Glomerular endothelial cell (primary cell): ENCODE data around the gene COQ8B. TPM values are rescaled to one million over a fixed set of nuclear protein-coding genes. Genes with fewer than 3 reads are reported as not detected.
A peak's percentile ranks its signal among the peaks of the same experiment; 100 is the strongest.
"Not testable (repeated sequence)": the region's sequence is repeated elsewhere in the genome, so short reads cannot be mapped to it uniquely, and the experiment has no call there.

ENCODE experiments used
- DNase-seq: peaks from one replicate; pipeline ENCODE4 v3.0.0-alpha.2; 2011; ENCODE audit warnings: low read depth, low spot score; ENCODE audit errors: extremely low read depth
- total RNA-seq: library from RNA; depleted of rRNA; stranded (reverse); fragments of >200 nt; gene quantifications from 2 replicates; pipeline ENCODE4 v1.2.3, GENCODE V29; 2015

COQ8B gene
- 10.2 and 16.1 TPM in 2 replicates for total RNA-seq

DNA sequence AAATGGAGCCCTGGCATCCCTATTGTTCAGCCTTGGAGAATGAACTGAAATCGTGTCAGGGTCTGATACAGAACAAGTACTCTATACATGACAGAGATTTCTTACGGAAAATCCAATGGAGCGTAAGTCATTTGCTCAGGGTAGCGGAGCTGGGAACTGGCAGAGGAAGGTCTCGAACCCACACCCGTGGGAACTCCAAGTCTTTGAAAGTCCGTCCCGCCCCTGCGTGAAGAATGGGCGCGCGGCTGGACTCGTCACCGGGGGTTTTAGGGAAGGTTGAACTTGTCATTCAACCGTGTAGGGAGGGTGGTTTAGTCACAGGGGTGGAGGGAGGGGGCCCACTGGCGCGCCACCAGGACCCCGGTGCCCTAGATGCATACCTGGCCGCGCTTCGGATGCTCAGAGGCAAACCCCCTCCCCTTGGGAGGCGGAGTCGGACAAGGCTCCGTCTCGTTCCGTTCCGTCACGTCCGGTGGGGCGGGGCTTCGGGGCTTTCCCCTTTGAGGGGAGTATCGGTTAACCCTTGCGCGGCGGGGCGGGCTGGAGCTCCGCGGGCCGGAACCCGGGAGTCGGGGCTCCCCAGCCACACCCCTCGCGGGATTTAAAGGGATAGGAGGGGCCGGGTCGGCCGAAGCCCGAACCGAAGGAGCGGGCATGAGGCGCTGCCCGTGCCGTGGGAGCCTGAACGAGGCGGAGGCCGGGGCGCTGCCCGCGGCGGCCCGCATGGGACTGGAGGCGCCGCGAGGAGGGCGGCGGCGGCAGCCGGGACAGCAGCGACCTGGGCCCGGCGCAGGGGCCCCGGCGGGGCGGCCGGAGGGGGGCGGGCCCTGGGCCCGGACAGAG, at the start of gene COQ8B, which contains the start of gene ITPKC:
TSS of gene COQ8B (minus strand) at position 405 of the 843 bp plus-strand sequence. CDS start 2,254 bp downstream, outside the sequence.
TSS of gene ITPKC (plus strand) at position 631 of the 843 bp plus-strand sequence. CDS start at position 655, 24 bp downstream.
- DNase-seq, result peak; percentile 52

DNA sequence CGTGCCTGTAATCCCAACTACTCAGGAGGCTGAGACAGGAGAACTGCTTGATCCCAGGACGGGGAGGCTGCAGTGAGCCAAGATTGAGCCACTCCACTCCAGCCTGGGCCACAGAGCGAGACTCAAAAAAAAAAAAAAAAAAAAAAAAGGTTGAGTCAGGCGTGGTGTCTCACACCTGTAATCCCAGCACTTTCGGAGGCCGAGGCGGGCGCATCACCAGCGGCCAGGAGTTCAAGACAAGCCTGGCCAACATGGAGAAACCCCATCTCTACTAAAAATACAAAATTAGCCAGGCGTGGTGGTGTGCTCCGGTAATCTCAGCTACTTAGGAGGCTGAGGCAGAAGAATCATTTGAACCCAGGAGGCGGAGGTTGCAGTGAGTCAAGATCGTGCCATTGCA, 49.7 kb upstream of the COQ8B start:
- DNase-seq, result not testable (repeated sequence)

GRCh38 chr19:40763963-40764362, 47.3 kb upstream of the COQ8B start:
- no peak for DNase-seq

- no peak for DNase-seq
Measured at GRCh38 chr19:40763526-40763925, 46.8 kb upstream of the COQ8B start.

GRCh38 chr19:40762754-40763470, 46.2 kb upstream of the COQ8B start:
- no peak for DNase-seq

DNA sequence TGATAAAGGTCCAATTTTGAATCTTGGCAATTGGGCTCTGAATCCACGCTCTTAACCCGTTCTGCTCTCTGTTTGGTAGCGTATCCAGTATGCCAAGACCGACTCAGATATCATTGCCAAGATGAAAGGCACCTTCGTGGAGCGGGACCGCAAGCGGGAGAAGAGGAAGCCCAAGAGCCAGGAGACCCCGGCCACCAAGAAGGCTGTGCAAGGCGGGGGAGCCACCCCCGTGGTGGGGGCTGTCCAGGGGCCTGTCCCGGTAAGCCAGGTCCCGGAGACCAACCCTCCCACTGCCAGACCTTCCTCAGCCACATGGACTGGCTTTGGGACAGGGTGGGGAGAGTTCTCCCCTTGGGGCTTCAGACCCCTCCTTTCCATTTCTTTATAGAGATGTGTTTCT, 42.7 kb upstream of the COQ8B start:
- DNase-seq, result no peak

GRCh38 chr19:40758491-40758890, 41.8 kb upstream of the COQ8B start:
- DNase-seq, result no peak

DNA sequence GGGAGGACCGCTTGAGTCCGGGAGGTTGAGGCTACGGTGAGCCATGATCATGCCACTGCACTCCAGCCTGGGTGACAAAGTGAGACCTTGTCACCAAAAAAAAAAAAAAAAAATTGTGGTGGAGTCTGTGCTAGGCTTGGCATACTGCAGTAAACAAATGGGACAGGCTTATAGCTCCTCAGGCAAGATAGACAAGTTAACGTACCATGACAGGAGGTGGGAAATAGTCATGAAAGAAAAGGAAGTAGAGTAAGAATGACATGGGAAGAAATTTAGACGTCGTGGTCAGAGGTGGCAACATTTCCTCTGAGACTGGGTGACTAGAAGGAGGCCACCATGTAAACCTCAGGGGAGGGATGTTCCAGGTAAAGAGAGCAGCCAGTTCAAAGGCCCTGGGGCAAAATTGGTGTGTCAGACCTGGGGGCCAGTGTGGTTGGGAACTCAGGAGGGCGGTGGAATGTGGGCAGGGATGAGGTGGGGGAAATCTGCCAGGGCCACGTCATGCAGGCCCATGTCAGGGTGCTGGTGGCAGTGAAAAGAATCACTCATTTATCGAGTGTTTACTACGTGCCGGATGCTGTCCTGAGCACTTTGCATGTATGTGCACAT, 39.9 kb upstream of the COQ8B start:
- DNase-seq, result no peak

DNA sequence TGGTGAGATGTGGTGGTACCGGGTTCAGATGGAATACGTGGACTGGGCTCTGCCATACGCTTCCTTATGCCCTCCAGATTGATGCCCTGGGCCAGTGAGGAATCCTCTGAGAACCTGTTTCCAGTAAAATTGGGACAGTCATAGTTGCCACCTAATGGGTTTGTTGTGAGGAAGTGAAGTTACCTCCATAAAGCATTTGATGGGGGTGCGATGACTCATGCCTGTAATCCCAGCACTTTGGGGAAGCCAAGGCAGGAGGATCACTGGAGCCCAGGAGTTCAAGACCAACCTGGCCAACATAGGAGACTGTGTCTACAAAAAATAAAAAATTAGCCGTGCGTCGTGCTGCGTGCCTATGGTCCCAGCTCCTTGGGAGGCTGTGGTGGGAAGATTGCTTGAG, 39.1 kb upstream of the COQ8B start:
- no peak for DNase-seq

DNA sequence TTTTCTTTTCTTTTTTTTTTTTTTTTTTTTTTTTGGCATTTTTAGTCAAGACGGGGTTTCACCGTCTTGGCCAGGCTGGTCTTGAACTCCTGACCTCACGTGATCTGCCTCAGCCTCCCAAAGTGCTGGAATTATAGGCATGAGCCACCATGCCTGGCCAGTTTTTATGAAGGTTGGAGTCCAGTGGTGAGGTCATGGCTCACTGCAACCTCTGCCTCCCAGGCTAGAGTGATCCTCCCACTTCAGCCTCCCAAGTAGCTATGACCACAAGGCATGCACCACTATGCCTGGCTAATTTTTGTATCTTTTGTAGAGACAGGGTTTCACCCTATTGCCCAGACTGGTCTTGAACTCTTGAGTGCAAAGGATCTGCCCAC, 38.5 kb upstream of the COQ8B start:
- no peak for DNase-seq

- no peak for DNase-seq
Measured at GRCh38 chr19:40754611-40755247, 38.0 kb upstream of the COQ8B start.

GRCh38 chr19:40752257-40752781, 35.6 kb upstream of the COQ8B start:
- no peak for DNase-seq

DNA sequence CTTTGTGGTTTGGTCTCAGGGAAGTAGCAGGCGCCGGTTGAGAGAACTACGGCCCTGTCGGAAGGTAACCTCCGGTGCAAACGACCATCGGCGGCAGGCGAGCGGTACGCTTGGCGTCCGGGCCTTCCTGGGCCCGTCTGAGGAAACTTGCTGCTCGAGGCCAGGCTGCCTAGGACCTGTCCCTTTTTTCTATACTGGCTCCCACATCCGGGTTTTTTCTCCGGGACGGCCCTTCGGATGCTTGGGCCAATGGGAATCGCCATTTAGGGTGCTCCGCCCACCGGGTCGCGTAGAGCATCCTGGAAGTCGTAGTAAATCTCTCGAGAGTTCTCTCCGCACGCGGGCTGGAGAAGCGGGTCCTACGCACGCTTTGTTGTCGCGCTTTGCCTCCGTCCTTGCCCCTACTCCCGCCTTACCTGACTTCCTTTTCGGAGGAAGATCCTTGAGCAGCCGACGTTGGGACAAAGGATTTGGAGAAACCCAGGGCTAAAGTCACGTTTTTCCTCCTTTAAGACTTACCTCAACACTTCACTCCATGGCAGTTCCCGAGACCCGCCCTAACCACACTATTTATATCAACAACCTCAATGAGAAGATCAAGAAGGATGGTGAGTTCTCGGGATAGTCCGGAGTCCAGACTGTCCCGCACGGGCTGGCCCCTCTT, 34.3 kb upstream of the COQ8B start, which contains the start of gene SNRPA:
TSS of gene SNRPA (plus strand) at position 330 of the 664 bp plus-strand sequence. CDS start at position 536, 206 bp downstream.
- peak; percentile 91 for DNase-seq

- DNase-seq, result peak; percentile 98
Measured at GRCh38 chr19:40750058-40750873, 33.6 kb upstream of the COQ8B start, which contains the start of gene ACTMAP. Gene ACTMAP, minus strand, starts transcription at chr19:40750477. Its CDS starts 674 bp downstream, at chr19:40749803.

GRCh38 chr19:40747536-40747935, 30.9 kb upstream of the COQ8B start:
- no peak for DNase-seq

DNA sequence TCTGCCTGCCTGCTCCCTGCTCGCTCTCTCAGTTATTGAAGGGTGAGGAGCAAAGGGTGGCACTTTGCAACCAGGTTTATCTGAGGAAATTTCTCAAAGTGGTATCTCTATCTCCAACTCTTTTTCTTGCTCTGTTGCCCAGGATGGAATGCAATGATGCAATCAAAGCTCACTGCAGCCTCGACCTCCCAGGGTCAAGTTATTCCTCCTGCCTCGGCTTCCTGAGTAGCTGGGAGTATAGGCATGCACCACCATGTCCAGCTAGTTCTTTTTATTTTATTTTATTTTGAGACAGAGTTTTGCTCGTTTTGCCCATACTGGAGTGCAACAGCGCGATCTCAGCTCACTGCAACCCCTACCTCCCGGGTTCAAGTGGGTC, 28.7 kb upstream of the COQ8B start:
- no peak for DNase-seq

GRCh38 chr19:40744554-40745401, 28.1 kb upstream of the COQ8B start:
- DNase-seq, result no peak

DNA sequence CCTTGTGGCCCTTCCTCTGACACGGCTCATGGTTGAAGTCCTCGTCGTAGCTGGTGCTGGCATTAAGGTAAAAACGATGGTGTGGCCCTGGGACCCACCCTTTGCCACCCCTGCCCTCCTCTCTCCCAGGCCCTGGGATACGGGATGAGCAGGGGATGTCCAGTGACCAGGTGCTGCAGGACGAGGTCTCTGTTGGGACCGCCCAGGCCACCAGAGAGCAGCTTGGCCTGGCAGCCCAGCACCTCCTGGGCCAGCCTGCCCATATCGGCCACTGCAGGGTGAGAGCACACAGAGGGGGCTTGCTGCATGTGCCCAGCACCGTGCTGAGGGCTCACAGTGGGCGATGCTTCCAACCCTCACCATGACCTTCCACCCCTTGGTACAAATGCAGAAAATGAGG, 27.2 kb upstream of the COQ8B start:
- no peak for DNase-seq
